IMR-90 (cell line): ENCODE results near the gene MECP2. TPM values are rescaled to one million over a fixed set of nuclear protein-coding genes. Genes with fewer than 3 reads are reported as not detected.

ENCODE experiments used
- ATAC-seq: fragments of 200-7000 bp; cut with Tn5 transposase; 2 replicates; pipeline ENCODE4 v1.9.1; 2020; ENCODE audit warnings: low read depth, mild to moderate bottlenecking, moderate library complexity
- BruUV-seq: library from RNA; stranded (reverse); fragments of 400-500 nt; replicated peaks from 2 replicates; lab custom pipeline; 2021; lab: Mats Ljungman, UMichigan
- CTCF ChIA-PET: fragments of 300-600 bp; formaldehyde crosslinking; extraction: SDS; loops from one replicate; lab custom pipeline; 2021; ENCODE audit warnings: antibody characterized with exemption; lab: Yijun Ruan, JAX
- POLR2A ChIA-PET: fragments of 300-600 bp; sonication (Branson Sonifier 250); formaldehyde crosslinking; loops from one replicate; lab custom pipeline; 2022; ENCODE audit warnings: antibody characterized with exemption; ENCODE audit not compliant: unreplicated experiment; lab: Charles Lee
- DNase-seq: peaks from one replicate; pipeline ENCODE4 v3.0.0; 2013
- H2AFZ ChIP-seq: replicated peaks from 2 replicates; pipeline ENCODE3; 2013; ENCODE audit warnings: low read length, mild to moderate bottlenecking; ENCODE audit not compliant: poor library complexity
- H2AK5ac ChIP-seq: 2 replicates; pipeline ENCODE4 v1.6.1; 2013; ENCODE audit warnings: low read depth, low read length, inconsistent platforms
- H2AK9ac ChIP-seq: replicated peaks from 2 replicates; pipeline ENCODE3; 2013; ENCODE audit warnings: mild to moderate bottlenecking, low read depth, low read length, moderate library complexity; ENCODE audit not compliant: poor library complexity
- H2BK120ac ChIP-seq: 2 replicates; pipeline ENCODE4 v1.6.1; 2013; ENCODE audit warnings: low read depth, low read length, inconsistent platforms
- H2BK15ac ChIP-seq: 3 replicates; pipeline ENCODE4 v1.6.1; 2013; ENCODE audit warnings: low read depth, low read length, inconsistent platforms
- H2BK20ac ChIP-seq: 2 replicates; pipeline ENCODE4 v1.6.1; 2013; ENCODE audit warnings: low read depth, mild to moderate bottlenecking, inconsistent platforms, low read length, moderate library complexity
- H2BK5ac ChIP-seq: 2 replicates; pipeline ENCODE4 v1.6.1; 2013; ENCODE audit warnings: mild to moderate bottlenecking, low read depth, low read length, inconsistent platforms; ENCODE audit not compliant: poor library complexity, severe bottlenecking
- H3K14ac ChIP-seq: replicated peaks from 2 replicates; pipeline ENCODE4 v1.6.1; 2013; ENCODE audit warnings: low read depth, low read length, inconsistent platforms
- H3K18ac ChIP-seq: 2 replicates; pipeline ENCODE4 v1.6.1; 2013; ENCODE audit warnings: low read depth, low read length, control low read depth
- H3K23ac ChIP-seq: 2 replicates; pipeline ENCODE4 v1.6.1; 2013; ENCODE audit warnings: low read depth, low read length, inconsistent platforms
- H3K27ac ChIP-seq: 2 replicates; pipeline ENCODE4 v1.5.1; 2013; ENCODE audit warnings: mild to moderate bottlenecking, control low read depth, low read length; ENCODE audit not compliant: insufficient read depth
- H3K27me3 ChIP-seq: 2 replicates; pipeline ENCODE4 v1.6.1; 2013; ENCODE audit warnings: low read length; ENCODE audit not compliant: control insufficient read depth, insufficient read depth
- H3K36me3 ChIP-seq: 2 replicates; pipeline ENCODE4 v1.6.1; 2013; ENCODE audit warnings: low read length, mixed read lengths; ENCODE audit not compliant: control insufficient read depth, insufficient read depth
- H3K4ac ChIP-seq: 2 replicates; pipeline ENCODE4 v1.6.1; 2013; ENCODE audit warnings: low read depth, low read length, inconsistent platforms
- H3K4me1 ChIP-seq: 2 replicates; pipeline ENCODE4 v1.6.1; 2013; ENCODE audit warnings: low read length, mixed read lengths; ENCODE audit not compliant: control insufficient read depth, insufficient read depth
- H3K4me2 ChIP-seq: 2 replicates; pipeline ENCODE4 v1.6.1; 2013; ENCODE audit warnings: low read depth, mild to moderate bottlenecking, control low read depth, low read length, moderate library complexity
- H3K4me3 ChIP-seq: 2 replicates; pipeline ENCODE4 v1.5.1; 2013; ENCODE audit warnings: low read depth, mild to moderate bottlenecking, control low read depth, low read length, moderate library complexity; ENCODE audit not compliant: insufficient read depth
- H3K56ac ChIP-seq: 2 replicates; pipeline ENCODE4 v1.6.1; 2013; ENCODE audit warnings: low read length, inconsistent platforms; ENCODE audit not compliant: insufficient read depth; ENCODE audit errors: extremely low read depth
- H3K79me1 ChIP-seq, 2 experiments: 2 replicates each; pipeline ENCODE4 v1.6.1; 2013; ENCODE audit warnings: low read length in 2 of 2, inconsistent platforms in 1 of 2, low read depth in 1 of 2
- H3K9ac ChIP-seq: 2 replicates; pipeline ENCODE4 v1.6.1; 2013; ENCODE audit warnings: low read depth, low read length, control low read depth
- H3K9me1 ChIP-seq: 2 replicates; pipeline ENCODE4 v1.6.1; 2013; ENCODE audit warnings: low read length, inconsistent platforms; ENCODE audit not compliant: insufficient read depth
- H3K9me3 ChIP-seq: 2 replicates; pipeline ENCODE4 v1.6.1; 2013; ENCODE audit warnings: low read length; ENCODE audit not compliant: control insufficient read depth, insufficient read depth
- H4K20me1 ChIP-seq: 2 replicates; pipeline ENCODE4 v1.6.1; 2013; ENCODE audit warnings: low read length, inconsistent platforms; ENCODE audit not compliant: insufficient read depth
- H4K5ac ChIP-seq: 2 replicates; pipeline ENCODE4 v1.6.1; 2013; ENCODE audit warnings: mild to moderate bottlenecking, low read depth, low read length, control low read depth
- H4K8ac ChIP-seq, 2 experiments: 2 replicates each; pipeline ENCODE4 v1.6.1; 2013; ENCODE audit warnings: low read depth in 2 of 2, low read length in 2 of 2, control low read depth in 1 of 2, inconsistent platforms in 1 of 2
- H4K91ac ChIP-seq: 2 replicates; pipeline ENCODE4 v1.6.1; 2013; ENCODE audit warnings: low read depth, low read length, inconsistent platforms; ENCODE audit not compliant: insufficient read depth
- CEBPB ChIP-seq: IDR thresholded peaks from 2 replicates; pipeline ENCODE4 v1.6.1; 2012; ENCODE audit warnings: low read depth, low read length, improper control_type of control experiment
- POLR2A ChIP-seq: IDR thresholded peaks from 2 replicates; pipeline ENCODE4 v1.6.1; 2012; ENCODE audit warnings: mild to moderate bottlenecking, low read depth, low read length
- WGBS, 2 experiments: methylation state at CpG; one replicate each; pipeline versions ENCODE4 v1.1.5 to v1.1.7; 2013; ENCODE audit warnings: missing lambda C conversion rate in 2 of 2; ENCODE audit not compliant: insufficient read length in 1 of 2; ENCODE audit errors: extremely low coverage in 2 of 2; 5-methylcytosine and 5-hydroxymethylcytosine counted together
- dilution Hi-C: fragments of 300-500 bp; cut with HindIII; formaldehyde crosslinking; loops from one replicate; pipeline ENCODE4 v1.14.3; 2018; ENCODE audit warnings: low sequenced_read_pairs; ENCODE audit not compliant: unreplicated experiment
- in situ Hi-C: fragments of 300-500 bp; cut with MboI; formaldehyde crosslinking; loops from 3 replicates; pipeline ENCODE4 v1.14.3; 2019; ENCODE audit warnings: low sequenced_read_pairs, inconsistent platforms, mixed read lengths
- intact Hi-C: fragments of 100-400 bp; cut with micrococcal nuclease; formaldehyde crosslinking; loops from 2 replicates; pipeline ENCODE4 v1.10.0; 2022
- polyA plus RNA-seq, 3 experiments: library from polyadenylated mRNA; depleted of rRNA; stranded (reverse); fragments of >200 nt; gene quantifications; 2 replicates each; pipeline ENCODE4 v1.2.3, GENCODE V29; 2012; ENCODE audit warnings: low replicate concordance in 1 of 3
- total RNA-seq: library from RNA; depleted of rRNA; stranded (reverse); fragments of >200 nt; gene quantifications from 2 replicates; pipeline ENCODE4 v1.2.3, GENCODE V29; 2012

Gene MECP2
- total and polyA plus RNA-seq, 2 of the 4 experiments (the other 2 are of a cell fraction), result 8.4 to 10.1 TPM

DNA sequence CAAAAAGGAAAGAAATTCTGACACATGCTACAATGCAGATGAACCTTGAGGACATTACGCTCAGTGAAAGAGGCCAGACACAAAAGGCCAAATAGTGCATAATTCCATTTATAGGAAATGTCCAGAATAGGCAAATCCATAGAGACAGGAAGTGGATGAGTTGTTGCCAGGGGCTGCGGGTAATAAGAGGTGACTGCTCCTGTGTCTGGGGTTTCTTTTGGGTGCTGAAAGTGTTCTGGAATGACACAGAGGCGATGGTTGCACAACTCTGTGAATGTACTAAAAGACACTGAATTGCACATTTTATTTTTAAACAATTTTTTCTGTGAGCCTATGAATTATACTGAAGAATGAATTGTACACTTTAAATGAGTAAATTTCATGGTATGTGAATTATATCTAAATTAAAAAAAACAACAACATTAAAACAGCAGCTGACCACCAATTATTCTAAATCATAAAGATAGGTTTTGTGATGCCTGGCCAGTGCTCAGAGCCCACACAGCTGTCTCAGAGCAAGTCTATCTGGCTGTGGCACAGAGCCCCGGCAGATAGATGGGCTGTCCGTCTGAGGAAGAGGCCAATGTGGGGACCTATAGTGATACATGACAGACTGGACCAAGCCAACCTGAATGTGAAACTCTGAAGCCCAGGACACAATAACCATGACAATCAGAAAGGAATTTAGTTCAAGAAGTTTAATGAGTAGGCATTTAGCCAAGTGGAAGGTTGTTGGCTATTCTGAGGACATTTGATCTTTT, 54.3 kb downstream of the MECP2 start:
- no peak overlapping the region for H4K5ac ChIP-seq
- no peak overlapping the region for H4K8ac ChIP-seq
- ChIA-PET POLR2A (no interaction called here), CTCF (no interaction called here)
- no peak overlapping the region for H2AFZ ChIP-seq
- H3K4me3 ChIP-seq, result no peak overlapping the region
- H4K20me1 ChIP-seq, result peaks cover 33% of the 10 kb centered on the region
- no peaks in the 10 kb centered on the region for H3K27me3 ChIP-seq
- H2AK9ac ChIP-seq, result no peak overlapping the region
- no peak overlapping the region for H2BK120ac ChIP-seq
- no peak overlapping the region for H2AK5ac ChIP-seq
- intact Hi-C loops (no loop called here), in situ Hi-C loops (no loop called here), dilution Hi-C loops (no loop called here)
- H4K91ac ChIP-seq, result no peak overlapping the region
- H3K9me3 ChIP-seq, result no peaks in the 10 kb centered on the region
- peak overlapping the region; percentile 16; the same call in 1 of the 2 replicates for H3K27ac ChIP-seq
- DNase-seq (peak; percentile 64), ATAC-seq (no peak)
- 0 out of 2 replicates have a peak overlapping the region, but pooled peaks have one; percentile 30 for H3K4me2 ChIP-seq
- H3K9ac ChIP-seq, result no peak overlapping the region
- H2BK15ac ChIP-seq, result no peak overlapping the region
- peaks cover 18% of the 10 kb centered on the region for H3K9me1 ChIP-seq
- no peak overlapping the region for H2BK20ac ChIP-seq
- no TSS peak for BruUV-seq
- H2BK5ac ChIP-seq, result no peak overlapping the region
- 40% methylated on average over 1 of the region's 5 CpGs; no CpG with 5 or more reads in 1 of the 2 experiments for WGBS, 2 experiments
- no peak overlapping the region for H3K4ac ChIP-seq
- H3K79me1 ChIP-seq, result peaks cover 6 to 64% of the 10 kb centered on the region in 2 experiments; a peak in 3 of 4 replicates
- 0 out of 2 replicates have a peak, but pooled peaks cover 2% of the 10 kb centered on the region for H3K36me3 ChIP-seq
- no peak overlapping the region for H3K23ac ChIP-seq
- H3K14ac ChIP-seq, result 0 out of 2 replicates have a peak overlapping the region, but pooled peaks have one; percentile 28
- H3K4me1 ChIP-seq, result peaks cover 21% of the 10 kb centered on the region
- H3K18ac ChIP-seq, result no peak overlapping the region
- H3K56ac ChIP-seq, result no peak overlapping the region
- peak; percentile 96 for TF ChIP-seq CEBPB
- TF ChIP-seq POLR2A, result no peak
